AG09319 (cell line): ENCODE data around the gene PLOD3.

Experiments
- DNase-seq: peaks from one replicate; pipeline ENCODE4 v3.0.0-alpha.2; 2010; ENCODE audit warnings: low read depth; ENCODE audit errors: extremely low read depth
- CTCF ChIP-seq: IDR thresholded peaks from 2 replicates; pipeline ENCODE4 v1.5.1; 2011; ENCODE audit warnings: low read depth, mild to moderate bottlenecking, inconsistent platforms, low read length, moderate library complexity

Gene PLOD3

GRCh38 chr7:101161692-101162471 is 55.5 kb downstream of the PLOD3 start:
- DNase-seq, result no peak

DNA sequence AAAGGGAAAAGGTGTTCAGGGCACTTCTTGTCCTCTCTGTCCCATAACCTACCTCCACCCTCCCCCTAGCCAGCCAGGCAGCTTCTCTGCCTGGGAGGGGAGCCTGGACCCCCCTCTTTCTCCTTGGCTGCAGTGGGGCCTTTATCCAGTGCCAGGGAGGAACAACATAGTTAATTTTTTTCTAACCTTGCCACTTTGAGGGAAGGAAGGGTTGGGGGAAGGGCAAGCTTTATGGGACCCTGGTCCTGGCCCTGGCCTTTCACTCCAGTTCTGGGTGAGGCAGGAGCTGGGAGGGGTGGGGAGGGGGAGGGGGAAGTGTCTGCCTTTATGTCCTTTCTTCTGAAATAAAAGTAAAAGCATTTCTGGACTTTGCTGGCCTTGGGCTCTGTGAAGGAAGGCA is 56.5 kb downstream of the PLOD3 start:
- DNase-seq, result no peak

More at GRCh38 chr7:101161692-101162471, 55.5 kb downstream of the PLOD3 start:
- no peak for TF ChIP-seq CTCF

GRCh38 chr7:101159696-101160674 is 57.4 kb downstream of the PLOD3 start:
- no peak for TF ChIP-seq CTCF
- DNase-seq, result no peak

More for the DNA sequence above, 56.5 kb downstream of the PLOD3 start:
- no peak for TF ChIP-seq CTCF

DNA sequence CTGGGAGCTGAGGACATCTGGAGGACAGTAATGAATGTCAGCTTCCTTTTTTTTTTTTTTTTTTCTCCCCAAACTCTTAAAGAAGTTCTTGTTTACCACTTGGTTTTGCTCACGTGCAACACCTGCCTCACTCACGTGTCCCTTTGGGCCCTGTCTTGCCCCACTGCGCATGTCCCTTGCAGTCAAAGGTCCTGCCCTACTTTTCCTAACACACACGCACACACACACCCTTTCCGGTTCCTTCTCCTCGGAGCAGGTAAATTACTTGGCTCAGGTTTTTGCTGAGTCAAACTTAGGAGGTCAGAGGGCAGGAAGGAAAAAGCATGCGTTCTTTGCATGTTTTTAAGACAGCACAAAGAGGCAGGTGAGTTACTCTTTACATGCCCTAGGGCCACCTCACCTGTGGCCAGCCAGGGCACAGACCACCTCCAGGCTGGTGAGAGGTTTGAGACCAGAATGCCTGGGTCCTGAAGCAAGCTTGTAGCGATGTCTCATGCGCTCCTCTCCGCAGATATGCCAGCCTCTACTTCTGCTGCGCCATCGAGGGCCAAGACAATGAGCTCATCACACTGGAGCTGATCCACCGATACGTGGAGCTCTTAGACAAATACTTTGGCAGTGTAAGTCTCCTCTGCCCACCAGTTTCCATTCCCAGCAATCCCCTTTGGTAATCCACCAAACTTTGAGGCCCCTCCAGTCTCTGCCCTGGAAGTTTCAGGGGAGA is 60.4 kb downstream of the PLOD3 start:
- TF ChIP-seq CTCF, result no peak
- DNase-seq, result no peak

GRCh38 chr7:101156277-101156676 is 61.1 kb downstream of the PLOD3 start:
- no peak; the same call in 1 of the 2 replicates for TF ChIP-seq CTCF
- DNase-seq, result no peak
